Stimulated activated memory B cell treated with anti-CD40 and anti-IgM and Interleukin-4, amounts not matched to agents 10 μg/mL and 1 μg/mL and 100 μg/mL, for 72 hours (primary cell): ENCODE measurements around the gene SMAD1.

Source experiments
- ATAC-seq: fragments of 150-1000 bp; cut with Tn5 transposase; 2 replicates; pipeline ENCODE4 v1.10.0; 2021
- H3K27ac Mint-ChIP-seq: one replicate; pipeline ENCODE4 v1.8.0; 2022; ENCODE audit warnings: mild to moderate bottlenecking, mixed read lengths
- H3K27me3 Mint-ChIP-seq: one replicate; pipeline ENCODE4 v1.8.0; 2022; ENCODE audit warnings: mixed read lengths
- H3K36me3 Mint-ChIP-seq: one replicate; pipeline ENCODE4 v1.8.0; 2022; ENCODE audit warnings: mixed read lengths
- H3K4me1 Mint-ChIP-seq: one replicate; pipeline ENCODE4 v1.8.0; 2022; ENCODE audit warnings: mixed read lengths
- H3K4me3 Mint-ChIP-seq: one replicate; pipeline ENCODE4 v1.8.0; 2022; ENCODE audit warnings: mild to moderate bottlenecking, moderate library complexity, mixed read lengths
- H3K9me3 Mint-ChIP-seq: one replicate; pipeline ENCODE4 v1.8.0; 2022; ENCODE audit warnings: mixed read lengths

SMAD1 gene

GRCh38 chr4:145498430-145498829 lies 16.8 kb downstream of the SMAD1 start:
- Mint-ChIP-seq H3K27ac (no peak overlapping the region), H3K36me3 (no peaks in the 10 kb centered on the region), H3K4me3 (no peak overlapping the region)

GRCh38 chr4:145501051-145501660 lies 19.5 kb downstream of the SMAD1 start:
- Mint-ChIP-seq H3K4me1 (no peaks in the 10 kb centered on the region), H3K4me3 (no peak overlapping the region), H3K27me3 (peaks cover 43% of the 10 kb centered on the region), H3K36me3 (no peaks in the 10 kb centered on the region), H3K27ac (no peak overlapping the region), H3K9me3 (no peaks in the 10 kb centered on the region)
- no peak for ATAC-seq

More at GRCh38 chr4:145498430-145498829, 16.8 kb downstream of the SMAD1 start:
- Mint-ChIP-seq H3K4me1 (no peaks in the 10 kb centered on the region), H3K9me3 (no peaks in the 10 kb centered on the region), H3K27me3 (peaks cover 50% of the 10 kb centered on the region)
- ATAC-seq = no peak

GRCh38 chr4:145502809-145503208 lies 21.2 kb downstream of the SMAD1 start:
- Mint-ChIP-seq H3K27me3 (peaks cover 38% of the 10 kb centered on the region), H3K4me1 (no peaks in the 10 kb centered on the region), H3K4me3 (no peak overlapping the region), H3K36me3 (no peaks in the 10 kb centered on the region), H3K27ac (no peak overlapping the region), H3K9me3 (no peaks in the 10 kb centered on the region)
- no peak for ATAC-seq

GRCh38 chr4:145503486-145504072 lies 21.9 kb downstream of the SMAD1 start:
- no peaks in the 10 kb centered on the region for H3K9me3 Mint-ChIP-seq
- peaks cover 32% of the 10 kb centered on the region for H3K27me3 Mint-ChIP-seq
- no peak for ATAC-seq
- no peak overlapping the region for H3K4me3 Mint-ChIP-seq
- H3K4me1 Mint-ChIP-seq = no peaks in the 10 kb centered on the region
- H3K27ac Mint-ChIP-seq = no peak overlapping the region
- H3K36me3 Mint-ChIP-seq = no peaks in the 10 kb centered on the region

- Mint-ChIP-seq H3K27me3 (peaks cover 17% of the 10 kb centered on the region), H3K4me3 (no peak overlapping the region), H3K36me3 (no peaks in the 10 kb centered on the region), H3K27ac (no peak overlapping the region), H3K4me1 (no peaks in the 10 kb centered on the region), H3K9me3 (no peaks in the 10 kb centered on the region)
- ATAC-seq = no peak
These were observed 24.3 kb downstream of the SMAD1 start for GRCh38 chr4:145505995-145506394.

GRCh38 chr4:145507636-145508035 lies 26.0 kb downstream of the SMAD1 start:
- Mint-ChIP-seq H3K9me3 (peaks cover 11% of the 10 kb centered on the region), H3K27me3 (peaks cover 18% of the 10 kb centered on the region), H3K4me1 (no peaks in the 10 kb centered on the region), H3K4me3 (no peak overlapping the region), H3K36me3 (no peaks in the 10 kb centered on the region), H3K27ac (no peak overlapping the region)
- no peak for ATAC-seq

- ATAC-seq = no peak
- Mint-ChIP-seq H3K27me3 (peaks cover 15% of the 10 kb centered on the region), H3K9me3 (peaks cover 13% of the 10 kb centered on the region), H3K36me3 (no peaks in the 10 kb centered on the region), H3K27ac (no peak overlapping the region), H3K4me1 (no peaks in the 10 kb centered on the region), H3K4me3 (no peak overlapping the region)
These were observed 30.4 kb downstream of the SMAD1 start for GRCh38 chr4:145511913-145512522.

GRCh38 chr4:145513020-145513621 lies 31.5 kb downstream of the SMAD1 start:
- peaks cover 19% of the 10 kb centered on the region for H3K27me3 Mint-ChIP-seq

GRCh38 chr4:145520172-145520571 lies 38.5 kb downstream of the SMAD1 start:
- no peaks in the 10 kb centered on the region for H3K36me3 Mint-ChIP-seq
- H3K4me1 Mint-ChIP-seq = no peaks in the 10 kb centered on the region
- no peak overlapping the region for H3K27ac Mint-ChIP-seq
- no peak overlapping the region for H3K4me3 Mint-ChIP-seq
- peaks cover 23% of the 10 kb centered on the region for H3K27me3 Mint-ChIP-seq
- no peaks in the 10 kb centered on the region for H3K9me3 Mint-ChIP-seq
- ATAC-seq = no peak

More at GRCh38 chr4:145513020-145513621, 31.5 kb downstream of the SMAD1 start:
- no peak overlapping the region for H3K4me3 Mint-ChIP-seq
- peaks cover 13% of the 10 kb centered on the region for H3K9me3 Mint-ChIP-seq
- no peaks in the 10 kb centered on the region for H3K36me3 Mint-ChIP-seq
- no peaks in the 10 kb centered on the region for H3K4me1 Mint-ChIP-seq
- H3K27ac Mint-ChIP-seq = no peak overlapping the region
- ATAC-seq = no peak

GRCh38 chr4:145521282-145521681 lies 39.6 kb downstream of the SMAD1 start:
- no peaks in the 10 kb centered on the region for H3K9me3 Mint-ChIP-seq
- H3K27me3 Mint-ChIP-seq = peaks cover 23% of the 10 kb centered on the region
- H3K4me3 Mint-ChIP-seq = no peak overlapping the region
- no peak overlapping the region for H3K27ac Mint-ChIP-seq
- no peaks in the 10 kb centered on the region for H3K4me1 Mint-ChIP-seq
- no peaks in the 10 kb centered on the region for H3K36me3 Mint-ChIP-seq
- no peak for ATAC-seq

GRCh38 chr4:145523117-145523516 lies 41.5 kb downstream of the SMAD1 start:
- no peaks in the 10 kb centered on the region for H3K9me3 Mint-ChIP-seq
- no peaks in the 10 kb centered on the region for H3K36me3 Mint-ChIP-seq
- H3K27ac Mint-ChIP-seq = no peak overlapping the region
- no peak for ATAC-seq
- H3K4me1 Mint-ChIP-seq = no peaks in the 10 kb centered on the region
- H3K27me3 Mint-ChIP-seq = peaks cover 14% of the 10 kb centered on the region
- H3K4me3 Mint-ChIP-seq = no peak overlapping the region

GRCh38 chr4:145524552-145524951 lies 42.9 kb downstream of the SMAD1 start:
- no peak overlapping the region for H3K4me3 Mint-ChIP-seq
- H3K36me3 Mint-ChIP-seq = no peaks in the 10 kb centered on the region
- no peaks in the 10 kb centered on the region for H3K9me3 Mint-ChIP-seq
- H3K27me3 Mint-ChIP-seq = peaks cover 13% of the 10 kb centered on the region
- no peak overlapping the region for H3K27ac Mint-ChIP-seq
- ATAC-seq = no peak
- no peaks in the 10 kb centered on the region for H3K4me1 Mint-ChIP-seq

- Mint-ChIP-seq H3K36me3 (no peaks in the 10 kb centered on the region), H3K27me3 (peaks cover 8% of the 10 kb centered on the region), H3K9me3 (no peaks in the 10 kb centered on the region), H3K4me3 (no peak overlapping the region), H3K27ac (no peak overlapping the region), H3K4me1 (no peaks in the 10 kb centered on the region)
- ATAC-seq = no peak
These were observed 43.7 kb downstream of the SMAD1 start for GRCh38 chr4:145525291-145525740.

- no peak for ATAC-seq
- H3K27me3 Mint-ChIP-seq = peaks cover 9% of the 10 kb centered on the region
- no peaks in the 10 kb centered on the region for H3K9me3 Mint-ChIP-seq
- no peaks in the 10 kb centered on the region for H3K4me1 Mint-ChIP-seq
- no peak overlapping the region for H3K27ac Mint-ChIP-seq
- H3K36me3 Mint-ChIP-seq = no peaks in the 10 kb centered on the region
- H3K4me3 Mint-ChIP-seq = no peak overlapping the region
These were observed 46.1 kb downstream of the SMAD1 start for GRCh38 chr4:145527773-145528172.

GRCh38 chr4:145528601-145529000 lies 46.9 kb downstream of the SMAD1 start:
- Mint-ChIP-seq H3K9me3 (no peaks in the 10 kb centered on the region), H3K27ac (no peak overlapping the region), H3K4me3 (no peak overlapping the region), H3K4me1 (no peaks in the 10 kb centered on the region), H3K27me3 (peaks cover 9% of the 10 kb centered on the region), H3K36me3 (no peaks in the 10 kb centered on the region)
- no peak for ATAC-seq

GRCh38 chr4:145530189-145530588 lies 48.5 kb downstream of the SMAD1 start:
- no peak for ATAC-seq
- Mint-ChIP-seq H3K4me1 (no peaks in the 10 kb centered on the region), H3K27ac (no peak overlapping the region), H3K36me3 (no peaks in the 10 kb centered on the region), H3K9me3 (no peaks in the 10 kb centered on the region), H3K4me3 (no peak overlapping the region), H3K27me3 (peaks cover 24% of the 10 kb centered on the region)
